CD4-positive, alpha-beta T cell treated with Interleukin-17A for 1 hour (primary cell): ENCODE measurements around the gene BIK.

Experiments used
- DNase-seq: peaks from one replicate; pipeline ENCODE4 v3.0.0-alpha.2; 2020

Gene BIK

GRCh38 chr22:43163241-43163795, 52.8 kb downstream of the BIK start:
- no peak for DNase-seq

GRCh38 chr22:43164636-43165035, 54.1 kb downstream of the BIK start:
- no peak for DNase-seq

- no peak for DNase-seq
These were observed 55.8 kb downstream of the BIK start for GRCh38 chr22:43166132-43166930.

- no peak for DNase-seq
These were observed 56.5 kb downstream of the BIK start for GRCh38 chr22:43167001-43167589.

GRCh38 chr22:43168471-43169309, 58.1 kb downstream of the BIK start:
- no peak for DNase-seq

GRCh38 chr22:43169310-43170130, 59.0 kb downstream of the BIK start:
- no peak for DNase-seq

- no peak for DNase-seq
These were observed 59.6 kb downstream of the BIK start for GRCh38 chr22:43170131-43170480.

- DNase-seq = no peak
These were observed 60.5 kb downstream of the BIK start for GRCh38 chr22:43171019-43171491.

- no peak for DNase-seq
These were observed 61.1 kb downstream of the BIK start for GRCh38 chr22:43171607-43172006.

- no peak for DNase-seq
These were observed 61.6 kb downstream of the BIK start for GRCh38 chr22:43172191-43172590.

- DNase-seq = no peak
These were observed 63.0 kb downstream of the BIK start for GRCh38 chr22:43173566-43173965.

GRCh38 chr22:43173976-43174720, 63.6 kb downstream of the BIK start:
- DNase-seq = no peak

GRCh38 chr22:43174941-43175531, 64.5 kb downstream of the BIK start:
- no peak for DNase-seq

GRCh38 chr22:43176090-43176489, 65.5 kb downstream of the BIK start:
- DNase-seq = no peak

- no peak for DNase-seq
These were observed 66.9 kb downstream of the BIK start for GRCh38 chr22:43177479-43177878.
